Mesenchymal stem cell (in vitro differentiated cells and primary cell): Measurements from ENCODE around the gene MYO18B.

Experiments used
- DNase-seq: peaks from one replicate; pipeline ENCODE4 v3.0.0-alpha.2; 2013
- H2AFZ ChIP-seq: one replicate; pipeline ENCODE4 v1.6.1; 2013; ENCODE audit warnings: low read depth, mild to moderate bottlenecking, control low read depth, inconsistent platforms, low read length, moderate library complexity
- H2AK5ac ChIP-seq: 2 replicates; pipeline ENCODE4 v1.6.1; 2013; ENCODE audit warnings: low read length, moderate library complexity, mild to moderate bottlenecking, inconsistent platforms; ENCODE audit not compliant: severe bottlenecking
- H2BK120ac ChIP-seq: one replicate; pipeline ENCODE4 v1.6.1; 2013; ENCODE audit warnings: low read depth, mild to moderate bottlenecking, inconsistent platforms, low read length, moderate library complexity
- H2BK12ac ChIP-seq, 2 experiments: one replicate each; pipeline ENCODE4 v1.6.1; 2013; ENCODE audit warnings: inconsistent platforms in 2 of 2, low read length in 2 of 2, mild to moderate bottlenecking in 2 of 2, moderate library complexity in 2 of 2, control low read depth in 1 of 2
- H2BK15ac ChIP-seq: one replicate; pipeline ENCODE4 v1.6.1; 2013; ENCODE audit warnings: mild to moderate bottlenecking, low read depth, inconsistent platforms; ENCODE audit not compliant: poor library complexity, severe bottlenecking
- H2BK5ac ChIP-seq: 2 replicates; pipeline ENCODE4 v1.6.1; 2013; ENCODE audit warnings: low read depth, mild to moderate bottlenecking, low read length, control low read depth, inconsistent platforms; ENCODE audit not compliant: poor library complexity, severe bottlenecking
- H3K14ac ChIP-seq, 2 experiments: one replicate each; pipeline ENCODE4 v1.6.1; 2013; ENCODE audit warnings: inconsistent platforms in 2 of 2, low read length in 2 of 2, control low read depth in 1 of 2, mild to moderate bottlenecking in 1 of 2, moderate library complexity in 1 of 2
- H3K18ac ChIP-seq, 2 experiments: one replicate each; pipeline ENCODE4 v1.6.1; 2013; ENCODE audit warnings: inconsistent platforms in 2 of 2, low read length in 2 of 2, control low read depth in 1 of 2, low read depth in 1 of 2, mild to moderate bottlenecking in 1 of 2
- H3K23ac ChIP-seq, 2 experiments: one replicate each; pipeline ENCODE4 v1.6.1; 2013; ENCODE audit warnings: inconsistent platforms in 2 of 2, low read length in 2 of 2, mild to moderate bottlenecking in 2 of 2, moderate library complexity in 2 of 2, control low read depth in 1 of 2
- H3K27ac ChIP-seq: 2 replicates; pipeline ENCODE4 v1.5.1; 2013; ENCODE audit warnings: mild to moderate bottlenecking, moderate library complexity, low read length, control low read depth, inconsistent platforms; ENCODE audit not compliant: poor library complexity, severe bottlenecking
- H3K27me3 ChIP-seq, 2 experiments: 2 replicates each; pipeline versions ENCODE4 v1.6.1 to v1.7.0; 2013; ENCODE audit warnings: low read length in 2 of 2, mild to moderate bottlenecking in 2 of 2, moderate library complexity in 2 of 2, control low read depth in 1 of 2, inconsistent platforms in 1 of 2; ENCODE audit not compliant: control insufficient read depth in 1 of 2, insufficient read depth in 1 of 2
- H3K36me3 ChIP-seq, 2 experiments: 2 replicates each; pipeline versions ENCODE4 v1.6.1 to v1.7.0; 2013; ENCODE audit warnings: low read length in 2 of 2, control low read depth in 1 of 2, inconsistent platforms in 1 of 2, low read depth in 1 of 2, mild to moderate bottlenecking in 1 of 2; ENCODE audit not compliant: insufficient read depth in 2 of 2, control insufficient read depth in 1 of 2
- H3K4ac ChIP-seq, 2 experiments: one replicate each; pipeline ENCODE4 v1.6.1; 2013; ENCODE audit warnings: inconsistent platforms in 2 of 2, low read length in 2 of 2, mild to moderate bottlenecking in 2 of 2, moderate library complexity in 2 of 2, control low read depth in 1 of 2, low read depth in 1 of 2
- H3K4me1 ChIP-seq: 2 replicates; pipeline ENCODE4 v1.6.1; 2013; ENCODE audit warnings: low read depth, low read length, control low read depth; ENCODE audit not compliant: control insufficient read depth, insufficient read depth
- H3K4me2 ChIP-seq: 2 replicates; pipeline ENCODE4 v1.6.1; 2013; ENCODE audit warnings: low read length, mild to moderate bottlenecking, inconsistent platforms; ENCODE audit not compliant: poor library complexity, severe bottlenecking
- H3K4me3 ChIP-seq, 2 experiments: 2 replicates each; pipeline versions ENCODE4 v1.5.1 to v1.7.0; 2013; ENCODE audit warnings: low read length in 2 of 2, mild to moderate bottlenecking in 2 of 2, control low read depth in 1 of 2, low read depth in 1 of 2; ENCODE audit not compliant: insufficient read depth in 1 of 2
- H3K79me1 ChIP-seq: replicated peaks from 2 replicates; pipeline ENCODE4 v1.6.1; 2013; ENCODE audit warnings: mild to moderate bottlenecking, control low read depth, low read length, inconsistent platforms; ENCODE audit not compliant: poor library complexity, severe bottlenecking
- H3K9ac ChIP-seq: 2 replicates; pipeline ENCODE4 v1.7.0; 2013; ENCODE audit warnings: mild to moderate bottlenecking, low read length, moderate library complexity
- H3K9me3 ChIP-seq: 2 replicates; pipeline ENCODE4 v1.7.0; 2013; ENCODE audit warnings: mild to moderate bottlenecking, low read length; ENCODE audit not compliant: control insufficient read depth
- H4K8ac ChIP-seq: one replicate; pipeline ENCODE4 v1.6.1; 2013; ENCODE audit warnings: inconsistent platforms, mild to moderate bottlenecking, low read length, moderate library complexity
- H4K91ac ChIP-seq: one replicate; pipeline ENCODE4 v1.6.1; 2013; ENCODE audit warnings: mild to moderate bottlenecking, low read length, inconsistent platforms
- WGBS: methylation state at CpG from one replicate; pipeline ENCODE4 v1.1.7; 2013; ENCODE audit warnings: mixed read lengths; 5-methylcytosine and 5-hydroxymethylcytosine counted together

Gene MYO18B

GRCh38 chr22:25829808-25830777, 88.1 kb downstream of the MYO18B start:
- Histone ChIP-seq H2BK15ac (no peak overlapping the region), H2BK120ac (no peak overlapping the region), H3K27ac (no peak overlapping the region), H3K18ac (no peak overlapping the region), H3K14ac (no peak overlapping the region), H4K8ac (no peak overlapping the region), H2BK5ac (no peak overlapping the region), H3K23ac (no peak overlapping the region), H3K79me1 (no peaks in the 10 kb centered on the region), H3K9ac (no peak overlapping the region), H2AFZ (no peak overlapping the region), H2BK12ac (no peak overlapping the region), H3K4ac (no peak overlapping the region), H3K4me1 (no peaks in the 10 kb centered on the region), H3K9me3 (no peaks in the 10 kb centered on the region), H3K27me3 (peaks cover 0 to 5% of the 10 kb centered on the region in 2 experiments), H3K4me3 (no peak overlapping the region), H2AK5ac (no peak overlapping the region), H3K4me2 (no peak overlapping the region), H4K91ac (no peak overlapping the region), H3K36me3 (no peaks in the 10 kb centered on the region)
- no peak for DNase-seq
- WGBS = 95% methylated on average over 9 of the region's 11 CpGs

DNA sequence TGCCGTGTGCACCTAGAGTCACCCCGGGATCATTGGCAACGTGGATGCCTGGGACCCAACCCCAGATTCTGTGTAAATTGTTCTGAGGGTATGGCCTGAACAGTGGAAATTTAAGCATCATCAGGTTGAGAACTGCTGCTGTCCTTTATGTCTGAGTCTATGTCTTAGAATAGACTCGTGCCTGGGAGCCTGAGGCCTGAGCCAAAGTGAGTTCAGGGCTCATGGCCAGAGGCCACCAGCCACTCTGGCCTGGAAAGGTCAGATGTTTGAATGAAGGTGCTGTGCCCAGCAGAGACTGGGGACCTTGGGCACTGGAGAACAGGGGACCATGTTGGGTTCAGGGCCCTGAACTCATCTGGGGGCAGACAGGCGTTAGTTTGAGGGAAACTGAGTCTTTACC, 91.1 kb downstream of the MYO18B start:
- H3K27me3 ChIP-seq = peaks cover 0 to 10% of the 10 kb centered on the region in 2 experiments
- no peaks in the 10 kb centered on the region for H3K4me1 ChIP-seq
- H3K27ac ChIP-seq = no peak overlapping the region
- H2BK5ac ChIP-seq = no peak overlapping the region
- H2BK120ac ChIP-seq = no peak overlapping the region
- no peak overlapping the region for H2BK15ac ChIP-seq
- no peak overlapping the region for H2AFZ ChIP-seq
- H3K4me3 ChIP-seq = no peak overlapping the region
- 73% methylated on average over 5 of the region's 5 CpGs for WGBS
- H3K79me1 ChIP-seq = no peaks in the 10 kb centered on the region
- no peak overlapping the region for H3K14ac ChIP-seq
- no peak overlapping the region for H2AK5ac ChIP-seq
- no peak overlapping the region for H3K4me2 ChIP-seq
- no peak overlapping the region for H2BK12ac ChIP-seq
- no peak overlapping the region for H3K18ac ChIP-seq
- H4K91ac ChIP-seq = no peak overlapping the region
- no peak for DNase-seq
- H4K8ac ChIP-seq = no peak overlapping the region
- H3K4ac ChIP-seq = no peak overlapping the region
- H3K9me3 ChIP-seq = no peaks in the 10 kb centered on the region
- no peaks in the 10 kb centered on the region for H3K36me3 ChIP-seq
- no peak overlapping the region for H3K9ac ChIP-seq
- H3K23ac ChIP-seq = no peak overlapping the region

DNA sequence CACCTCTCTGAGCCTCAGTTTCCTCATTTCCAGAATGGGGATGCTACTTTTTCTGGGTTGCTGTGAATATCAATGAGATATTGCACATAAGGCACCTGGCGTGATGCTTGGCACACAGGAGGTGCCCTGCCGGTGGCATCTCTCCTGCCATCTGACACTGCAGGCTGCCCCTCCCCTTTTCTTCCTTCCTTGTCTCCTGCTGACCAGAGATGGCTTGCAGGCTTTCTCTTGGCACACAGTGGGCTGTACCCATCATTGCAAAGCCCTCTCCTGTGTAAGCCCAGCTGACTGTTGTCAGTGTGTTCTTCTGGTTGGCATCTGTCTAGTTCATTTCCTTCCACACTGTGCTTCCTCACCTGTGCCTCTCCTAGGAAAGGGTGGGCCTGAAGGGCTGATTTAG, 91.7 kb downstream of the MYO18B start:
- H3K27ac ChIP-seq = no peak overlapping the region
- H2AFZ ChIP-seq = no peak overlapping the region
- H3K79me1 ChIP-seq = no peaks in the 10 kb centered on the region
- H3K18ac ChIP-seq = no peak overlapping the region
- H4K8ac ChIP-seq = no peak overlapping the region
- WGBS = 80% methylated on average over 2 of the region's 2 CpGs
- no peaks in the 10 kb centered on the region for H3K9me3 ChIP-seq
- no peak overlapping the region for H2BK5ac ChIP-seq
- no peak overlapping the region for H3K4me2 ChIP-seq
- no peaks in the 10 kb centered on the region for H3K36me3 ChIP-seq
- no peak overlapping the region for H2BK12ac ChIP-seq
- H3K27me3 ChIP-seq = peaks cover 0 to 10% of the 10 kb centered on the region in 2 experiments
- H3K23ac ChIP-seq = no peak overlapping the region
- H2BK15ac ChIP-seq = no peak overlapping the region
- H4K91ac ChIP-seq = no peak overlapping the region
- H2BK120ac ChIP-seq = no peak overlapping the region
- no peak for DNase-seq
- H2AK5ac ChIP-seq = no peak overlapping the region
- no peak overlapping the region for H3K9ac ChIP-seq
- H3K4ac ChIP-seq = no peak overlapping the region
- H3K4me1 ChIP-seq = no peaks in the 10 kb centered on the region
- no peak overlapping the region for H3K14ac ChIP-seq
- no peak overlapping the region for H3K4me3 ChIP-seq

- Histone ChIP-seq H3K27ac (no peak overlapping the region), H3K4me1 (no peaks in the 10 kb centered on the region), H3K4me3 (no peak overlapping the region), H2BK120ac (no peak overlapping the region), H3K9ac (no peak overlapping the region), H3K9me3 (no peaks in the 10 kb centered on the region), H3K4ac (no peak overlapping the region), H3K18ac (no peak overlapping the region), H3K23ac (no peak overlapping the region), H4K8ac (no peak overlapping the region), H3K14ac (no peak overlapping the region), H3K36me3 (no peaks in the 10 kb centered on the region), H2AFZ (no peak overlapping the region), H3K79me1 (no peaks in the 10 kb centered on the region), H2BK12ac (no peak overlapping the region), H3K27me3 (peaks cover 0 to 10% of the 10 kb centered on the region in 2 experiments), H2BK5ac (no peak overlapping the region), H4K91ac (no peak overlapping the region), H3K4me2 (no peak overlapping the region), H2AK5ac (no peak overlapping the region), H2BK15ac (no peak overlapping the region)
- DNase-seq = no peak
- WGBS = 75% methylated on average over 2 of the region's 4 CpGs
These were observed 92.5 kb downstream of the MYO18B start for GRCh38 chr22:25834490-25834889.
